B cell (primary cell): ENCODE measurements around the gene NCOA4.
"Not testable (repeated sequence)": the region's sequence is repeated elsewhere in the genome, so short reads cannot be mapped to it uniquely, and the experiment has no call there.

ENCODE experiments used
- EZH2 ChIP-seq: IDR thresholded peaks from 2 replicates; pipeline ENCODE4 v1.6.1; 2012; ENCODE audit warnings: borderline replicate concordance, low read depth, mild to moderate bottlenecking, moderate library complexity, low read length; ENCODE audit not compliant: insufficient read depth, poor library complexity, severe bottlenecking
- TF ChIP-seq, protein P1 (sequence below): fragments of 200-600 bp; IDR thresholded peaks from one replicate; pipeline ENCODE4 v1.8.0; 2022; ENCODE audit warnings: antibody characterized with exemption, mild to moderate bottlenecking

GRCh38 chr10:46049497-46049831 is 19.0 kb upstream of the NCOA4 start:
- TF ChIP-seq, protein P1, sequence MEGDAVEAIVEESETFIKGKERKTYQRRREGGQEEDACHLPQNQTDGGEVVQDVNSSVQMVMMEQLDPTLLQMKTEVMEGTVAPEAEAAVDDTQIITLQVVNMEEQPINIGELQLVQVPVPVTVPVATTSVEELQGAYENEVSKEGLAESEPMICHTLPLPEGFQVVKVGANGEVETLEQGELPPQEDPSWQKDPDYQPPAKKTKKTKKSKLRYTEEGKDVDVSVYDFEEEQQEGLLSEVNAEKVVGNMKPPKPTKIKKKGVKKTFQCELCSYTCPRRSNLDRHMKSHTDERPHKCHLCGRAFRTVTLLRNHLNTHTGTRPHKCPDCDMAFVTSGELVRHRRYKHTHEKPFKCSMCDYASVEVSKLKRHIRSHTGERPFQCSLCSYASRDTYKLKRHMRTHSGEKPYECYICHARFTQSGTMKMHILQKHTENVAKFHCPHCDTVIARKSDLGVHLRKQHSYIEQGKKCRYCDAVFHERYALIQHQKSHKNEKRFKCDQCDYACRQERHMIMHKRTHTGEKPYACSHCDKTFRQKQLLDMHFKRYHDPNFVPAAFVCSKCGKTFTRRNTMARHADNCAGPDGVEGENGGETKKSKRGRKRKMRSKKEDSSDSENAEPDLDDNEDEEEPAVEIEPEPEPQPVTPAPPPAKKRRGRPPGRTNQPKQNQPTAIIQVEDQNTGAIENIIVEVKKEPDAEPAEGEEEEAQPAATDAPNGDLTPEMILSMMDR = not testable (repeated sequence)
- TF ChIP-seq EZH2 = not testable (repeated sequence)
